T-cell (primary cell): Measurements from ENCODE around the gene SLC32A1. TPM values are rescaled to one million over a fixed set of nuclear protein-coding genes. Genes with fewer than 3 reads are reported as not detected.

Source experiments
- ATAC-seq, 4 experiments: fragments of 200-7000 bp in 3 of 4; fragments of 150-1000 bp in 1 of 4; cut with Tn5 transposase; replicated peaks in 1 of 4; 1 replicate in 3 of 4; 2 replicates in 1 of 4; pipeline ENCODE4 v1.10.0; 2021; ENCODE audit warnings: moderate library complexity in 3 of 4, mild to moderate bottlenecking in 2 of 4, moderate number of reproducible peaks in 1 of 4
- CTCF ChIA-PET, 2 donors: fragments of 300-600 bp; sonication (Branson Sonifier 250); formaldehyde crosslinking; loops; one replicate each; lab custom pipeline; 2022; ENCODE audit warnings: antibody characterized with exemption in 2 of 2; lab: Charles Lee
- POLR2A ChIA-PET, 2 donors: fragments of 300-600 bp; sonication (Branson Sonifier 250); formaldehyde crosslinking; loops; one replicate each; lab custom pipeline; 2022; ENCODE audit warnings: antibody characterized with exemption in 2 of 2; lab: Charles Lee
- DNase-seq, 35 experiments: peaks; one replicate each; pipeline versions ENCODE4 v3.0.0 to v3.0.0-alpha.2; 2013 to 2023
- H3K27ac ChIP-seq: one replicate; pipeline ENCODE4 v1.5.1; 2013; ENCODE audit warnings: low read length
- H3K27me3 ChIP-seq, 2 experiments: replicated peaks in 1 of 2; 1 replicate in 1 of 2; 2 replicates in 1 of 2; pipeline versions ENCODE4 v1.6.1 to v1.7.0; 2013; ENCODE audit warnings: low read length in 1 of 2, mixed read lengths in 1 of 2; ENCODE audit not compliant: control insufficient read depth in 2 of 2, insufficient read depth in 2 of 2; ENCODE audit errors: extremely low read depth in 1 of 2
- H3K36me3 ChIP-seq, 2 donors: 1 replicate in 1 of 2; 2 replicates in 1 of 2; pipeline versions ENCODE4 v1.6.1 to v1.7.0; 2013; ENCODE audit warnings: low read length in 1 of 2; ENCODE audit not compliant: control insufficient read depth in 2 of 2, insufficient read depth in 1 of 2; ENCODE audit errors: extremely low read depth in 1 of 2
- H3K4me1 ChIP-seq, 2 experiments: 1 replicate in 1 of 2; 2 replicates in 1 of 2; pipeline versions ENCODE4 v1.6.1 to v1.7.0; 2013; ENCODE audit warnings: low read length in 2 of 2, mixed read lengths in 1 of 2; ENCODE audit not compliant: insufficient read depth in 2 of 2, control insufficient read depth in 1 of 2; ENCODE audit errors: extremely low read depth in 1 of 2
- H3K4me3 ChIP-seq, 2 donors: 1 replicate in 1 of 2; 2 replicates in 1 of 2; pipeline versions ENCODE4 v1.5.1 to v1.7.0; 2013; ENCODE audit warnings: mild to moderate bottlenecking in 2 of 2, low read length in 1 of 2, moderate library complexity in 1 of 2; ENCODE audit not compliant: control insufficient read depth in 1 of 2; ENCODE audit errors: extremely low read depth in 1 of 2
- H3K9me3 ChIP-seq: 2 replicates; pipeline ENCODE4 v1.7.0; 2013
- H3K27ac Mint-ChIP-seq, 2 donors: one replicate each; pipeline ENCODE4 v1.8.0; 2020 to 2021; ENCODE audit warnings: mild to moderate bottlenecking in 2 of 2, mixed read lengths in 2 of 2
- H3K27me3 Mint-ChIP-seq, 2 donors: one replicate each; pipeline ENCODE4 v1.8.0; 2021 to 2022; ENCODE audit warnings: mixed read lengths in 2 of 2
- H3K36me3 Mint-ChIP-seq: one replicate; pipeline ENCODE4 v1.8.0; 2021; ENCODE audit warnings: mixed read lengths
- H3K4me1 Mint-ChIP-seq, 3 donors: one replicate each; pipeline ENCODE4 v1.8.0; 2020 to 2022; ENCODE audit warnings: mixed read lengths in 3 of 3, mild to moderate bottlenecking in 1 of 3
- H3K4me3 Mint-ChIP-seq, 3 donors: one replicate each; pipeline ENCODE4 v1.8.0; 2020 to 2022; ENCODE audit warnings: mild to moderate bottlenecking in 3 of 3, mixed read lengths in 3 of 3, moderate library complexity in 3 of 3
- H3K9me3 Mint-ChIP-seq, 3 donors: one replicate each; pipeline ENCODE4 v1.8.0; 2020 to 2022; ENCODE audit warnings: mixed read lengths in 3 of 3
- WGBS: methylation state at CpG from one replicate; pipeline ENCODE4 v1.1.5; 2013; ENCODE audit warnings: missing lambda C conversion rate; ENCODE audit not compliant: insufficient coverage; 5-methylcytosine and 5-hydroxymethylcytosine counted together
- total RNA-seq, 35 experiments: library from RNA in 6 of 35; stranded (reverse) in 6 of 35; fragments of 120-200 nt in 1 of 35; gene quantifications; one replicate each; pipeline versions ENCODE4 v1.2.1 to v1.2.4 and lab custom pipeline; 2013 to 2026

SLC32A1 gene
- total RNA-seq, 5 donors from 2014 or later (not counting 1 experiment from before 2014, with no cell fraction given): not detected

DNA sequence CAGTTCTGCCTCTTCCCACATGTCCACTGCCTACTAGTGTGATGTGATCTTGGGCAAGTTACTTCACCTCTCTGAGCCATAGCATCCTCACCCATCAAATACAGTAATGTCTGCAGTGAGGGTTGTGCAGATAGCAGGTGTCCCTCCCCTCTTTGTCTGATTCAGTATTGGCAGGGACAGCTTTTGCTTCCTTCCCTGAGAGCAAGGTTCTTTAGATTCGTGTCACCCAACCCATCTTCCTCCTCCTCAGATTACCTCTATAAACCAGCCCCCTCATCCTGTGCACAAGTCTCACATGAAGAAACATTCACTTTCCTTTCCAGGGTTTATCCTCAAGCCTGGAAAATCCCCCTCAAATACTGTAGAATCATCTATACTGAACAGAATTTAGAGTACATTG is 39.3 kb downstream of the SLC32A1 start:
- CTCF ChIA-PET: no interaction called here
- Mint-ChIP-seq H3K27me3 (no peaks in the 10 kb centered on the region), H3K36me3 (peaks cover 79% of the 10 kb centered on the region), H3K9me3 (no peaks in the 10 kb centered on the region), H3K4me3 (no peak overlapping the region), H3K27ac (no peak overlapping the region), H3K4me1 (peaks cover 0 to 10% (median 7%) of the 10 kb centered on the region in 3 donors)
- Histone ChIP-seq H3K9me3 (no peaks in the 10 kb centered on the region), H3K4me1 (no peaks in the 10 kb centered on the region), H3K4me3 (no peak overlapping the region), H3K27me3 (no peaks in the 10 kb centered on the region), H3K27ac (no peak overlapping the region), H3K36me3 (peaks cover 23 to 93% of the 10 kb centered on the region in 2 donors)
- POLR2A ChIA-PET: interaction anchor here in 1 of 2 donors (0.9 kb wide), 1 partner anchor 120 kb away, joined by 3 read pairs; no protein-coding TSS in a partner anchor
- ATAC-seq (no peak), DNase-seq (no peak)
- WGBS: 71% methylated on average over 1 of the region's 1 CpG

DNA sequence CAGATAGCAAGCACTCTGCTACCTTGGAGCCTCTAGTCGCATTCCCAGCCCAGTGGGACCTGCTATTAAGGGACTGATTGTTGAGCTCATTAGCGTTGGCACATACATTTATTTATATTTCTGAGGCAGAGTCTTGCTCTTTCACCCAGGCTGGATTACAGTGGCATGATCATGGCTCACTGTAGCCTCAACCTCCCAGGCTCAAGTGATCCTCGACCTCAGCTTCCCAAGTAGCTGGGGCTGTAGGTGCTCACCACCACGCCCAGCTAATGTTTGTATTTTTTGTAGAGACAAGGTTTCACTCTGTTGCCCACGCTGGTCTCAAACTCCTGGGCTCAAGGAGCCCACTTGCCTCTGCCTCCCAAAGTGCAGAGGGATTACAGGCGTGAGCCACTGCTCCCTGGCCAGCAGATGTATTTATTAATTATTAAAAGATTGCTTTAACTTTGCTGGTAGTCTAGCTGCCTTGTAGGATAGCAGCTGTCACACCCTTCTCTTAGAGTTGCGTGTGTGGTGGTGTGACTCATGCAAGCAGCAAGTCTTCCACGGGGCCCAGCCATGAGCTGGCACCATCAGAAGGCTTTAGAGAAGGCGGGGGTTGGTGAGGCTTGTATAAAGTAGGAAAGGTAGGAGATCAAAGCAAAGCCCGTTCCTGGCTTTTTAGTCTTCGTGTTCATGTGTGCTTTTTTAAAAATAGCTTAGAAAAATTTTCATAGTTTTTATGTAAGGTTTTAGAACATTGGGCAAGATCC is 40.5 kb downstream of the SLC32A1 start:
- Histone ChIP-seq H3K27ac (no peak overlapping the region), H3K27me3 (no peaks in the 10 kb centered on the region), H3K4me3 (no peak overlapping the region), H3K9me3 (no peaks in the 10 kb centered on the region), H3K4me1 (no peaks in the 10 kb centered on the region), H3K36me3 (peaks cover 16 to 93% of the 10 kb centered on the region in 2 donors)
- ATAC-seq: peak in 2 of 4 experiments; percentile 68 to 88
- no peaks in the 10 kb centered on the region for H3K9me3 Mint-ChIP-seq
- no peaks in the 10 kb centered on the region for H3K27me3 Mint-ChIP-seq
- H3K4me1 Mint-ChIP-seq: peaks cover 0 to 10% (median 7%) of the 10 kb centered on the region in 3 donors
- peak in 2 of 35 experiments; percentile 6 to 7 for DNase-seq
- no peak overlapping the region for H3K4me3 Mint-ChIP-seq
- ChIA-PET CTCF (no interaction called here), POLR2A (no interaction called here)
- H3K36me3 Mint-ChIP-seq: peaks cover 80% of the 10 kb centered on the region
- 70% methylated on average over 5 of the region's 11 CpGs for WGBS
- H3K27ac Mint-ChIP-seq: peak overlapping the region in 1 of 2 donors; percentile 49

DNA sequence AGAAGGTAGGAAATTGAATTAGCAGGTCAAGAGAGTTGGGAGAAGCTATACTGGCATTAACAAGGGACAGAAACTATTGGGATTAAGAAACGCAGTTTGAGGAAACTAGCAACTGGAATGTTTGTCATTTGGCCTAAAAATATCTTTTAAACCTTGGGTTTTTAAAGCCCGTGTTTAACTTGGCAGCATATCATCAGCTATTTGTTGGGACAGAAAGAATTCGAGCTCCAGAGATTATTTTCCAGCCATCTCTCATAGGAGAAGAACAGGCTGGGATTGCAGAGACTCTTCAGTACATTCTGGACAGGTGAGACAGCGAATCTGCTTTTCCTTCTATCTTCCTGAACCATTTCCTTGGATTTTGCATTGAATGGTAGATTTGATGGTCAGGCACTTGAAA is 41.8 kb downstream of the SLC32A1 start:
- peaks cover 75% of the 10 kb centered on the region for H3K36me3 Mint-ChIP-seq
- POLR2A ChIA-PET: no interaction called here
- Histone ChIP-seq H3K27ac (no peak overlapping the region), H3K4me1 (no peaks in the 10 kb centered on the region), H3K9me3 (no peaks in the 10 kb centered on the region), H3K36me3 (peaks cover 19 to 92% of the 10 kb centered on the region in 2 donors), H3K4me3 (no peak overlapping the region), H3K27me3 (no peaks in the 10 kb centered on the region)
- ATAC-seq: no peak
- no peaks in the 10 kb centered on the region for H3K27me3 Mint-ChIP-seq
- WGBS: 94% methylated on average over 3 of the region's 4 CpGs
- no peaks in the 10 kb centered on the region for H3K9me3 Mint-ChIP-seq
- CTCF ChIA-PET: interaction anchor here (0.6 to 1.3 kb wide), 3 partner anchors 24 to 33 kb away, joined by 3 read pairs; no protein-coding TSS in a partner anchor
- H3K27ac Mint-ChIP-seq: no peak overlapping the region
- peaks cover 0 to 10% (median 7%) of the 10 kb centered on the region in 3 donors for H3K4me1 Mint-ChIP-seq
- no peak overlapping the region for H3K4me3 Mint-ChIP-seq
- no peak for DNase-seq

DNA sequence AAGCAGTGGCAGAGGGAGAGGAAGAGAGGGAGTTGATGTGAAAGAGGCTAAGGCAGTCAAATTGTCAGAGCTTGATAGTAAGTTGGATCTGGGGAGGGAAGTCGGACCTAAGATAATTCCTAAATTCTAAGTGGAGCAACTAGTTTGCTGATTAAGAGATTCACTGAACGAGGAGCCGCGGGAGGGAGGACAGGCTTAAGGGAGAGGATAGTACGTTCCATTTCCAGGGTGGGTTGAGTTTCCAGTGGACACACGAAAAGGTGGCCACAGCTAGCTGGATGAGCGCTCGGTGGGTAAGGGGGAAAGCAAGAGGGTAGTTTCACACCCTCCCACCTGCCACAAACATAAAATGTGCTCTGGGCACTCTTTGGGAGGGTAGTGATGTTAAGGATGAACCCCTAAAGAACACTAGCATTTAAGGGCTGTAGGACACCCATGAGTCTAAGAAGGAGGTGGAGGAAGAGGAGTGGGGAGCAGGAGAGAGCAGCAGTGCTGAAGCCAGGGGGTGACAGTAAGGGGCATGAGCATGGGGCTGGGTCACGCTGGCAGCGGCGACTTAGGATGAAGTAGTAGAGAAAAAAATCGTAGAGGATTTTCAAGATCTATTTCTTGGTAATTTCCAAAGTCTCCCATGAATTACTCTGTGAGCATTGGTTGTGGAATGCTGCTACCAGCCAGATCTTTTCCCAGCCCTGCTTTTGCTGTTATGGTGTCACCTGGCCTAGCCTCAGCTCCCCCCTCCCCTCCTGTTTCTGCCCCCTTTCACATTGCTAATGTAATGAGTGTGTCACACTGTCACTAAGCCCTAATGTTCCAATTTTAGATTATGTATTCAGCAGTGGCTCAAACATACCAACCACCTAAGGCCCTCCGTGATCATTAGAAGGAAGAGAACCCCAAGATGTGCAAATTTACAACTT is 45.4 kb downstream of the SLC32A1 start:
- DNase-seq (no peak), ATAC-seq (no peak)
- POLR2A ChIA-PET: no interaction called here
- H3K36me3 Mint-ChIP-seq: peaks cover 81% of the 10 kb centered on the region
- Histone ChIP-seq H3K9me3 (no peaks in the 10 kb centered on the region), H3K4me1 (no peaks in the 10 kb centered on the region), H3K27me3 (no peaks in the 10 kb centered on the region), H3K36me3 (peaks cover 13 to 85% of the 10 kb centered on the region in 2 donors), H3K4me3 (no peak overlapping the region), H3K27ac (no peak overlapping the region)
- peaks cover 0 to 5% (median 4%) of the 10 kb centered on the region in 3 donors for H3K4me1 Mint-ChIP-seq
- no peaks in the 10 kb centered on the region for H3K27me3 Mint-ChIP-seq
- CTCF ChIA-PET: interaction anchor here in 1 of 2 donors (0.7 kb wide), 1 partner anchor 18 kb away, joined by 3 read pairs; no protein-coding TSS in a partner anchor
- H3K27ac Mint-ChIP-seq: peak overlapping the region in 1 of 2 donors; percentile 1
- peaks cover 0 to 13% (median 7%) of the 10 kb centered on the region in 3 donors for H3K9me3 Mint-ChIP-seq
- no peak overlapping the region for H3K4me3 Mint-ChIP-seq
- WGBS: no CpG with 5 or more reads among the region's 13 CpGs

DNA sequence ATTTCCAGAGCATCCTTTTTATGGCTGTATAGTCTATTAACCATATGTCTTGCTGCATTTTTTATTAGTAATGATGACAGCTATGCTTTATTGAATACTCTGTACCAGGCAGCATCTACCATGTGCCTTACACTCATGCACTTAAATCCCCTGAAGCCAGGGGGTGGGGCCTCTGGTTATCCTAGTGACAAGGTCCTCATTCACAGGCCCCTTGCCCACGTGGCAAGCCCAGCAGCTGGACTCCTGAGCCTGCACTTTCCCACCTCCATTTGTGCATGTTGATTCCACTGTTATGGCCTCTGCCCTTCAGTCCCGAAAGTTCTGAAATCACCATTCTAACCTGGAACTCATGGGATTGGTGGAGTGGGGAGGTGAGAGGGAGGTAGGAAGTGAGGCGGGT is 46.3 kb downstream of the SLC32A1 start:
- H3K36me3 ChIP-seq: peaks cover 13 to 78% of the 10 kb centered on the region in 2 donors
- H3K27me3 Mint-ChIP-seq: no peaks in the 10 kb centered on the region

DNA sequence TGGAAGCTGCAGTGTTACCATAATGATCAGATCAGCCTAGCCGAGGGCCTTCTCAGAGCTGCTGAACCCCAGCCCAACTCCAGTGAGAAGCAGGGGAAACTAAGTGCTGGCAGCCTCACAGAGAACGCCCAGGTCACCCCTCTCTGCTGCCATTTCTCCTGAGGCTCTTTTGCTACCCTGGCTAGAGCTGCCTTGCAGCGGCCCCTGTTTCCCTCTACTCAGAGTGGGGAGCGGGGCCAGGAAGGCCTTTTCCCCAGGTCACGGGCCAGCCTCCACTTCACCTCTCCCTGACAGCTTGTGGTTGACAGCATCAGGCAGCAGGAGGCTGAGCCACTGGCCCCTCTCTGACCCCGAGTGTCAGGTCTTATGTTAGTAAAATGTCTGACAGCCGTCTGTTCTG is 46.7 kb downstream of the SLC32A1 start:
- H3K4me1 ChIP-seq: peaks cover 0 to 3% of the 10 kb centered on the region in 2 experiments
- Mint-ChIP-seq H3K9me3 (peaks cover 0 to 13% (median 7%) of the 10 kb centered on the region in 3 donors), H3K27me3 (no peaks in the 10 kb centered on the region), H3K27ac (no peak overlapping the region), H3K4me3 (no peak overlapping the region), H3K36me3 (peaks cover 75% of the 10 kb centered on the region), H3K4me1 (peaks cover 0 to 1% (median 0%) of the 10 kb centered on the region in 3 donors)
- whole genome bisulfite sequencing: 83% methylated on average over 6 of the region's 7 CpGs
- ATAC-seq: no peak
- ChIA-PET POLR2A (no interaction called here), CTCF (no interaction called here)
- peaks cover 11 to 74% of the 10 kb centered on the region in 2 donors for H3K36me3 ChIP-seq
- H3K4me3 ChIP-seq: no peak overlapping the region
- no peak overlapping the region for H3K27ac ChIP-seq
- H3K27me3 ChIP-seq: no peaks in the 10 kb centered on the region
- no peak for DNase-seq
- H3K9me3 ChIP-seq: no peaks in the 10 kb centered on the region

More for the DNA sequence above, 46.3 kb downstream of the SLC32A1 start:
- Mint-ChIP-seq H3K9me3 (peaks cover 0 to 13% (median 7%) of the 10 kb centered on the region in 3 donors), H3K36me3 (peaks cover 77% of the 10 kb centered on the region), H3K4me1 (no peaks in the 10 kb centered on the region), H3K4me3 (no peak overlapping the region), H3K27ac (no peak overlapping the region)
- H3K9me3 ChIP-seq: no peaks in the 10 kb centered on the region
- ChIA-PET CTCF (interaction anchor here in 1 of 2 donors (0.7 kb wide), 1 partner anchor 17 kb away, joined by 3 read pairs; no protein-coding TSS in a partner anchor), POLR2A (no interaction called here)
- H3K27me3 ChIP-seq: no peaks in the 10 kb centered on the region
- H3K4me3 ChIP-seq: no peak overlapping the region
- H3K4me1 ChIP-seq: peaks cover 0 to 2% of the 10 kb centered on the region in 2 experiments
- no peak overlapping the region for H3K27ac ChIP-seq
- DNase-seq (no peak), ATAC-seq (no peak)
- WGBS: 100% methylated on average over 2 of the region's 3 CpGs
